ENCODE measurements around the gene CTNNA2. TPM values are rescaled to one million over a fixed set of nuclear protein-coding genes. Genes with fewer than 3 reads are reported as not detected.
A peak's percentile ranks its signal among the peaks of the same experiment; 100 is the strongest.

CTNNA2 gene
- total RNA-seq, 6 donors from 2014 or later: not detected

DNA sequence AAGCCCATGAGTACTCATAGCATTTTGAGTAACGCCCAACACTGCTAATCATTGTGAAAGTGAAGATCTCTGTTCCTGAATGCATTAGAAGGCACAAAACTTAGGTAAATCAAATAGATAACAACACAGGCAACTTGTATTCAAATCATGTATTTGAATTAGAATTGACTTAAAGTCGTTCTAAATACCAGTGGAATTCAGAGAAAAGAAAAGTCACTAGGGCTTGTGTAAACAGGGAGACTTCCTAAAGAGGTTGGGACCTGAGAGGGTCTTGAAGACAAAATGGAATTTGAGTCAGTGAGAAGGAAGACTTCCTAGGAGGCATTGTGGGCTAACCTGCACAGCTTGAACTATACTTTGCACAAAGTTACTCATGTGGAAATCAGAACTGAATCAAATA lies 127.2 kb downstream of the CTNNA2 start:
- no peak for ATAC-seq (ENCODE audit: low FRiP score in 2 of 2)
- 28 to 41% methylated on average over 2 of the region's 2 CpGs for WGBS, 2 donors
- H3K36me3 ChIP-seq: no peaks in the 10 kb centered on the region
- H3K4me1 ChIP-seq: no peaks in the 10 kb centered on the region
- H3K27ac ChIP-seq: no peak overlapping the region
- TF ChIP-seq POLR2A (IDR thresholded peaks at IDR 0.05): no peak
- TF ChIP-seq, protein P1, sequence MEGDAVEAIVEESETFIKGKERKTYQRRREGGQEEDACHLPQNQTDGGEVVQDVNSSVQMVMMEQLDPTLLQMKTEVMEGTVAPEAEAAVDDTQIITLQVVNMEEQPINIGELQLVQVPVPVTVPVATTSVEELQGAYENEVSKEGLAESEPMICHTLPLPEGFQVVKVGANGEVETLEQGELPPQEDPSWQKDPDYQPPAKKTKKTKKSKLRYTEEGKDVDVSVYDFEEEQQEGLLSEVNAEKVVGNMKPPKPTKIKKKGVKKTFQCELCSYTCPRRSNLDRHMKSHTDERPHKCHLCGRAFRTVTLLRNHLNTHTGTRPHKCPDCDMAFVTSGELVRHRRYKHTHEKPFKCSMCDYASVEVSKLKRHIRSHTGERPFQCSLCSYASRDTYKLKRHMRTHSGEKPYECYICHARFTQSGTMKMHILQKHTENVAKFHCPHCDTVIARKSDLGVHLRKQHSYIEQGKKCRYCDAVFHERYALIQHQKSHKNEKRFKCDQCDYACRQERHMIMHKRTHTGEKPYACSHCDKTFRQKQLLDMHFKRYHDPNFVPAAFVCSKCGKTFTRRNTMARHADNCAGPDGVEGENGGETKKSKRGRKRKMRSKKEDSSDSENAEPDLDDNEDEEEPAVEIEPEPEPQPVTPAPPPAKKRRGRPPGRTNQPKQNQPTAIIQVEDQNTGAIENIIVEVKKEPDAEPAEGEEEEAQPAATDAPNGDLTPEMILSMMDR (IDR thresholded peaks at IDR 0.05): no peak
- H3K4me3 ChIP-seq: no peak overlapping the region
- H3K9me3 ChIP-seq: no peaks in the 10 kb centered on the region
- no peaks in the 10 kb centered on the region for H3K27me3 ChIP-seq
- DNase-seq: no peak

DNA sequence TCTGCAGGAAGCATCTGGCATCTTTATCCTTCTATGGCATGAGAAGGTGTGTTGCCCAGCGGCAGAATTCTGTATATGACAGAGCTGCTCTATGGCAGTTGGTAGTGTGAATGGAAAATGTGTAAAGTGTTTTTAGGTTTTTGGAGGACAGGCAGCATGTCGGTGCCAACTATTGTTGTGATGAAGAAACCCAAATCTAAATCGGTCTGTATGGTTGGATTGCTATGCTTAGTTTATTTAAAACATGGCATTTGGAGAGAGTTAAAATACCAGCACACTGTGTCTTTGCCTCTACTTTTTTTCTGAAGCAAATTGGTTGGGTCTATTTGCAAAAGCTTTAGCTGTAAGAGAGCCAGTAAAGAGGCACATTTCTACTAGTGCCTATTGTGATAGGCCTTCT lies 136.7 kb downstream of the CTNNA2 start:
- Histone ChIP-seq H3K27ac (no peak overlapping the region), H3K9me3 (no peaks in the 10 kb centered on the region), H3K4me1 (no peaks in the 10 kb centered on the region), H3K36me3 (no peaks in the 10 kb centered on the region), H3K27me3 (no peaks in the 10 kb centered on the region), H3K4me3 (no peak overlapping the region)
- DNase-seq: no peak
- 91 to 96% methylated on average over 3 of the region's 3 CpGs for WGBS, 2 donors
- TF ChIP-seq POLR2AphosphoS5 (IDR thresholded peaks at IDR 0.05) (no peak), POLR2A (IDR thresholded peaks at IDR 0.05) (no peak), EP300 (IDR thresholded peaks at IDR 0.05) (no peak)
- TF ChIP-seq, protein P1 (IDR thresholded peaks at IDR 0.05): no peak
- ATAC-seq (ENCODE audit: low FRiP score in 2 of 2): no peak

DNA sequence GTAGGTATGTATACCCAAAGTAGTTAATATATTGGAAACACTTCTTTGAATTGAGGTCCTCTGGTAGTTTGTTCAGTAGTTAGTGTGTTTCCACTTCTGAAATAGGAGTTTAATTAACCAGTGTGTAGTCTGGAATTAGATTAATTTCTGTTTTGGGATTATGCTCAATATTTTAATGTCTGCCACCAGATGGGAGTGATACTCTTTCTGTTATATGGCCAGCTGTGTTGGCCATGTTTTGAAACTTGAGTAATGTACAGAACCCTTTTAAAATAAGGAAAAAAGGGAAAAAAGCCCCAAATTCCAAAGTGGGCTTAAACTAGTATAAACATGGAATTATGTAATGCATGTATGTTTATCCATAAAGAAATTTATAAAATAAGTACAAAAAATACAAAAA lies 147.7 kb downstream of the CTNNA2 start:
- TF ChIP-seq POLR2A (IDR thresholded peaks at IDR 0.05) (no peak), EP300 (IDR thresholded peaks at IDR 0.05) (no peak), POLR2AphosphoS5 (IDR thresholded peaks at IDR 0.05) (no peak)
- TF ChIP-seq, protein P1 (IDR thresholded peaks at IDR 0.05): no peak
- H3K27ac ChIP-seq: no peak overlapping the region
- no peaks in the 10 kb centered on the region for H3K9me3 ChIP-seq
- H3K27me3 ChIP-seq: no peaks in the 10 kb centered on the region
- no peaks in the 10 kb centered on the region for H3K36me3 ChIP-seq
- peak in 1 of 2 donors; percentile 17 for ATAC-seq (ENCODE audit: low FRiP score in 2 of 2)
- H3K4me1 ChIP-seq: no peaks in the 10 kb centered on the region
- no peak for DNase-seq
- H3K4me3 ChIP-seq: no peak overlapping the region

DNA sequence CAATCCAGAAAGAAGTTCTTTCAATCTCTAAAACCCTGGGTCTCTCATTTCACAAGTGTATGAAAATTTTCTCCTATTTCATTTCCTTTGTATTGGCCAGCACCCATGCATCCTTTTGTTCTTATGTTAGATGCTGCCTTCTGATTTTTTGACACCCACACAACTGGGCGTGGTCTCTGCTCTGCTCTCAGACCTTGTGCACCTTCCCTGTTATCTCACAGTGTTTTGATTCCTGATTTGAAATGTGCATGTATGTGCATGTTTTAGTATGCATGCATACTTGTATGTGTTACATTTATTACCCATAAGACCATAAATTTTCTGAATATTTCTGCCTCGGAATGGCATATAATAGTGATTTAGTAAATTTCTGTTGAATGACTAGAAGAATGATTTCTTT lies 152.2 kb downstream of the CTNNA2 start:
- H3K36me3 ChIP-seq: no peaks in the 10 kb centered on the region
- no peaks in the 10 kb centered on the region for H3K4me1 ChIP-seq
- H3K4me3 ChIP-seq: no peak overlapping the region
- WGBS, 2 donors: 80 to 83% methylated on average over 2 of the region's 2 CpGs
- no peak for TF ChIP-seq EP300 (IDR thresholded peaks at IDR 0.05)
- no peak for TF ChIP-seq POLR2AphosphoS5 (IDR thresholded peaks at IDR 0.05)
- TF ChIP-seq, protein P1 (IDR thresholded peaks at IDR 0.05): no peak
- no peak for TF ChIP-seq POLR2A (IDR thresholded peaks at IDR 0.05)
- DNase-seq (no peak), ATAC-seq (ENCODE audit: low FRiP score in 2 of 2) (no peak)
- no peak overlapping the region for H3K27ac ChIP-seq
- H3K27me3 ChIP-seq: no peaks in the 10 kb centered on the region
- no peaks in the 10 kb centered on the region for H3K9me3 ChIP-seq

DNA sequence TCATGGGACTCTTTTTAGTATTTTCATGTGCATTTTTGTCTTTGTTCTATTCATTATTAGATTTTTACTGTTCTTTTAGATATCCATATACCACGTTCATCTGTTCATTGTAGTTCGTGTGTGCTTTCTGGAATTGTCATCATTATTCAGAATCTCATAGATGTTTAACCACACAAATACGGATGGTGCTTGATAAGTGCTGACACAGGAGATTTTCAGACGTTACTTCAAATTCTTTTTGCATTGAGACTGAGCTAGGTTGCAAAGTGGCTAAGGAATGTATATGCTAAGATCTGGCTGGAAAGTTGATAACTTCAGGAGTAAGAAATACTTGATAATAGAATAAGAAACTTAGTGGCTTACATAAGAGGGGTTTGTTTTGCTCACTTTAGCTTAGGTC lies 153.6 kb downstream of the CTNNA2 start:
- 57 to 70% methylated on average over 4 of the region's 4 CpGs for WGBS, 2 donors
- DNase-seq (no peak), ATAC-seq (ENCODE audit: low FRiP score in 2 of 2) (no peak)
- Histone ChIP-seq H3K36me3 (no peaks in the 10 kb centered on the region), H3K9me3 (no peaks in the 10 kb centered on the region), H3K4me1 (no peaks in the 10 kb centered on the region), H3K27ac (no peak overlapping the region), H3K4me3 (no peak overlapping the region), H3K27me3 (no peaks in the 10 kb centered on the region)
- TF ChIP-seq POLR2A (IDR thresholded peaks at IDR 0.05): no peak
- TF ChIP-seq EP300 (IDR thresholded peaks at IDR 0.05): no peak
- TF ChIP-seq POLR2AphosphoS5 (IDR thresholded peaks at IDR 0.05): no peak
- TF ChIP-seq, protein P1 (IDR thresholded peaks at IDR 0.05): no peak
